Left colon (tissue), 2 donors: ENCODE data around the gene PDE6G. TPM values are rescaled to one million over a fixed set of nuclear protein-coding genes. Genes with fewer than 3 reads are reported as not detected.

ENCODE experiments used
- ATAC-seq: fragments of 200-7000 bp; cut with Tn5 transposase; one replicate; pipeline ENCODE4 v1.9.1; 2020; ENCODE audit warnings: mild to moderate bottlenecking, moderate library complexity
- DNase-seq, 2 donors: peaks; one replicate each; pipeline ENCODE4 v3.0.0-alpha.2; 2020
- intact Hi-C, 2 donors: fragments of 100-400 bp; cut with DNase I in 1 of 2; cut with micrococcal nuclease in 1 of 2; formaldehyde crosslinking; loops; one replicate each; pipeline versions ENCODE4 v1.11.2 to v1.14.0; 2022; cut with DNase I, micrococcal nuclease
- microRNA-seq, 2 donors: library from miRNA; unstranded; fragments of <30 nt; microRNA quantifications; one replicate each; pipeline versions ENCODE4 v1.1.0 to v1.2.0, GENCODE V29; 2020
- total RNA-seq, 2 donors: library from RNA; stranded (reverse); fragmentation: NEBNext Ultra II Directional; extraction: Animal tissue kit (Norgen Biotek cat#: 25700); gene quantifications; one replicate each; pipeline ENCODE4 v1.2.1, GENCODE V29; 2021
- donor health status: DM: no; HTN: no; CAD: no.
- donor health status: DM: yes; HTN: yes; CAD: no.

Gene PDE6G
- total RNA-seq, 2 donors from 2014 or later: 0.34 TPM; not detected in 1

DNA sequence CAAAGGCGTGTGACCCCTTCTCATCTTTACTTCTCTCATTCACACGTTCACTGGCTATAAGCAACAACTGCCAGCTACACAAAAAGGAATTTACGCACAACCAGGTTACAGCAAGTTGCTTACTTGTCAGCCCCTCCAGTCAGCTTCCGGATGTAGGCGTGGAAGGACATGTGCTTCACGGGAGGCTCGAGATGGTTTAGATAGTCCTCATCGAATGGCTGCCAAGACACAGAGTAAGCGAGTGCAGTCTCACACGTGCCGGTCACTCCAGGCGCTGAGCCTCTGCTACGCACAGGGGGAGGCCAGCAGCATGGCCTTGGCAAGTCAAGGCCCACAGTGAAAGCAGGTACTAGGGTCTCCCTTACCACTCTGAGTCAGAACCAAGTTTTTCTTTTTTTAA, 47.7 kb downstream of the PDE6G start:
- intact Hi-C loops: loop anchor here in 1 of 2 donors (10.0 kb wide), 1 partner anchor 84 kb away; the partner anchor contains the start of gene FSCN2
- ATAC-seq (no peak), DNase-seq (no peak)

GRCh38 chr17:81608082-81608481, 48.3 kb downstream of the PDE6G start:
- no peak for DNase-seq
- ATAC-seq: no peak
- intact Hi-C loops: loop anchor here in 1 of 2 donors (10.0 kb wide), 1 partner anchor 83 kb away; the partner anchor contains the start of gene FSCN2

DNA sequence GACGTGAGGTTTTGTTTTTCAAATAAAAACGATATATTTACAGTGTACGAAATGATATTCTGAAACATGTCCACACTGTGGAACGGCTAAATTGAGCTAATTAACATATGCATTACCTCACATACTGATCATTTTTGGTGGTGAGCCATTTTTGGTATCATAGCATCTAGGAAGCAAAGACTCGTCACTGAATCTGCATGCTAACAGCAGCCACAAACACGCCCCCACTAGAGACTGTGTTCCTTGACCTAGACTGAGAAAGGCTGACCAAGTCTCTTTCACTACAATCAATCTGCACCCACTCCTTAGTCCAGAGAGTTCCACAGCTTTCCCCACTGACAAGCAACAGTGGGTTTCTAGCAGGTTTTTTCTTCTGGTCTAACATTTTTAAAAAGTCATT, 48.9 kb downstream of the PDE6G start:
- DNase-seq (no peak), ATAC-seq (no peak)
- intact Hi-C loops: loop anchor here in 1 of 2 donors (10.0 kb wide), 1 partner anchor 83 kb away; the partner anchor contains the start of gene FSCN2

- DNase-seq (no peak), ATAC-seq (no peak)
- intact Hi-C loops: loop anchor here (5.0 to 10.0 kb wide), 2 partner anchors 79 to 352 kb away; partner anchors contain the start of gene FSCN2 (in 1 of the 2)
Observed at GRCh38 chr17:81603846-81604610, 52.3 kb downstream of the PDE6G start.

GRCh38 chr17:81601525-81602120, 54.7 kb downstream of the PDE6G start:
- intact Hi-C loops: loop anchor here (5.0 to 10.0 kb wide), 2 partner anchors 77 to 349 kb away; partner anchors contain the start of gene FSCN2 (in 1 of the 2)
- DNase-seq (peak in 1 of 2 donors; percentile 33), ATAC-seq (peak; percentile 91)

Small RNAs within 50 kb of the gene (microRNA-seq; reads per million reads assigned to microRNA genes)
- 0.53 to 1.4 reads per million in 2 donors for gene MIR6786

Other genes with a start within 250 kb of the PDE6G start
- gene ACTG1, start 143.7 kb downstream of the PDE6G start, total RNA-seq: 1,000 to 10,000 TPM; 3,767 to 4,413 TPM
- 1 to 10 TPM; 2.3 to 4.9 TPM for gene FSCN2, start 128.2 kb downstream of the PDE6G start, total RNA-seq
- gene FAAP100, start 104.2 kb downstream of the PDE6G start, total RNA-seq: 10 to 100 TPM; 25.4 to 28.8 TPM
- 10 to 100 TPM; 86.2 to 88.4 TPM for gene NPLOC4, start 19.4 kb downstream of the PDE6G start, total RNA-seq
- under 1 TPM; 0.18 to 0.22 TPM for gene TSPAN10, start 19.3 kb downstream of the PDE6G start, total RNA-seq
- 10 to 100 TPM; 24.6 to 36.6 TPM for gene OXLD1, start 10.1 kb upstream of the PDE6G start, total RNA-seq
- gene CCDC137, start 10.2 kb upstream of the PDE6G start, total RNA-seq: 10 to 100 TPM; 14.0 to 19.4 TPM
- 10 to 100 TPM; 14.3 to 30.5 TPM for gene ARL16, start 27.3 kb upstream of the PDE6G start, total RNA-seq
- gene HGS, start 27.5 kb upstream of the PDE6G start, total RNA-seq: 100 to 1,000 TPM in 1 of 2 donors, 10 to 100 TPM in 1; 98.5 to 105 TPM
- gene MRPL12, start 46.8 kb upstream of the PDE6G start, total RNA-seq: 100 to 1,000 TPM in 1 of 2 donors, 10 to 100 TPM in 1; 88.2 to 146 TPM
- 10 to 100 TPM; 52.5 to 76.2 TPM for gene SLC25A10, start 55.7 kb upstream of the PDE6G start, total RNA-seq
- gene GCGR, start 147.6 kb upstream of the PDE6G start, total RNA-seq: under 1 TPM; 0.14 to 0.67 TPM
- gene MCRIP1, start 176.7 kb upstream of the PDE6G start, total RNA-seq: 10 to 100 TPM; 16.4 to 30.4 TPM
- gene PPP1R27, start 178.5 kb upstream of the PDE6G start, total RNA-seq: not detected
- 100 to 1,000 TPM; 560 to 669 TPM for gene P4HB, start 204.0 kb upstream of the PDE6G start, total RNA-seq
- gene ARHGDIA, start 214.8 kb upstream of the PDE6G start, total RNA-seq: 100 to 1,000 TPM; 447 to 500 TPM
- 10 to 100 TPM; 43.9 to 69.8 TPM for gene ALYREF, start 235.0 kb upstream of the PDE6G start, total RNA-seq
- gene ANAPC11, start 235.2 kb upstream of the PDE6G start, total RNA-seq: 10 to 100 TPM; 83.6 to 88.6 TPM
- under 1 TPM in 1 of 2 donors, not detected in 1; 0.11 TPM for gene NPB, start 245.7 kb upstream of the PDE6G start, total RNA-seq